Endothelial cell (in vitro differentiated cells): ENCODE data around the gene ERVV-1. TPM values are rescaled to one million over a fixed set of nuclear protein-coding genes. Genes with fewer than 3 reads are reported as not detected.

Experiments
- DNase-seq: peaks from one replicate; pipeline ENCODE4 v3.0.0; 2021; ENCODE audit warnings: low spot score
- H3K27ac Mint-ChIP-seq: one replicate; pipeline ENCODE4 v1.8.0; 2021; ENCODE audit warnings: mixed read lengths, inconsistent platforms; ENCODE audit not compliant: unreplicated experiment
- H3K27me3 Mint-ChIP-seq: one replicate; pipeline ENCODE4 v1.8.0; 2021; ENCODE audit warnings: mild to moderate bottlenecking, moderate library complexity, mixed read lengths, inconsistent platforms; ENCODE audit not compliant: unreplicated experiment
- H3K36me3 Mint-ChIP-seq: one replicate; pipeline ENCODE4 v1.8.0; 2021; ENCODE audit warnings: mild to moderate bottlenecking, low read depth, mixed read lengths, inconsistent platforms; ENCODE audit not compliant: unreplicated experiment
- H3K4me1 Mint-ChIP-seq: one replicate; pipeline ENCODE4 v1.8.0; 2021; ENCODE audit warnings: mild to moderate bottlenecking, mixed read lengths, inconsistent platforms; ENCODE audit not compliant: unreplicated experiment
- H3K4me3 Mint-ChIP-seq: one replicate; pipeline ENCODE4 v1.8.0; 2021; ENCODE audit warnings: mild to moderate bottlenecking, mixed read lengths, inconsistent platforms; ENCODE audit not compliant: unreplicated experiment
- H3K9me3 Mint-ChIP-seq: one replicate; pipeline ENCODE4 v1.8.0; 2021; ENCODE audit warnings: mixed read lengths, inconsistent platforms; ENCODE audit not compliant: unreplicated experiment
- CTCF ChIP-seq: fragments of 200-600 bp; sonication (generic); IDR thresholded peaks from one replicate; pipeline ENCODE4 v1.5.0; 2021; ENCODE audit warnings: antibody characterized with exemption; ENCODE audit not compliant: unreplicated experiment
- total RNA-seq: library from RNA; stranded (reverse); fragmentation: NEBNext Ultra II Directional; extraction: Animal tissue kit (Norgen Biotek cat#: 25700); gene quantifications from one replicate; pipeline ENCODE4 v1.2.1, GENCODE V29; 2021; ENCODE audit not compliant: unreplicated experiment

The ERVV-1 gene
- total RNA-seq, 1 donor from 2014 or later: not detected

GRCh38 chr19:53057904-53058580, 44.3 kb downstream of the ERVV-1 start:
- no peak for TF ChIP-seq CTCF
- Mint-ChIP-seq H3K27me3 (peaks cover 10% of the 10 kb centered on the region), H3K4me1 (no peaks in the 10 kb centered on the region), H3K4me3 (peak overlapping the region; percentile 32), H3K36me3 (peaks cover 21% of the 10 kb centered on the region), H3K27ac (no peak overlapping the region), H3K9me3 (peaks cover 20% of the 10 kb centered on the region)
- DNase-seq: peak; percentile 22

Other genes starting within 250 kb of the ERVV-1 start
- 6.6 TPM for gene ZNF600, start 227.1 kb upstream of the ERVV-1 start, total RNA-seq
- gene ZNF28, start 192.3 kb upstream of the ERVV-1 start, total RNA-seq: 22.3 TPM
- gene ZNF468, start 156.3 kb upstream of the ERVV-1 start, total RNA-seq: 21.4 TPM
- gene ZNF320, start 116.3 kb upstream of the ERVV-1 start, total RNA-seq: 34.7 TPM
- gene ZNF888, start 90.5 kb upstream of the ERVV-1 start, total RNA-seq: 12.2 TPM
- 16.5 TPM for gene ZNF816, start 51.0 kb upstream of the ERVV-1 start, total RNA-seq
- not detected for gene ERVV-2, start 30.8 kb downstream of the ERVV-1 start, total RNA-seq
- 36.3 TPM for gene ZNF160, start 89.5 kb downstream of the ERVV-1 start, total RNA-seq
- gene ZNF415, start 119.0 kb downstream of the ERVV-1 start, total RNA-seq: 8.7 TPM
- 14.9 TPM for gene ZNF347, start 145.1 kb downstream of the ERVV-1 start, total RNA-seq
- 3.8 TPM for gene ZNF665, start 179.4 kb downstream of the ERVV-1 start, total RNA-seq
- gene ZNF677, start 241.0 kb downstream of the ERVV-1 start, total RNA-seq: 32.2 TPM
- gene VN1R2, start 244.4 kb downstream of the ERVV-1 start, total RNA-seq: not detected